KMS-11 (cell line): Measurements from ENCODE around the gene ARFGEF3.

ENCODE experiments used
- H2AFZ ChIP-seq: fragments of 200-600 bp; sonication (generic); 2 replicates; pipeline ENCODE4 v1.6.1; 2016; ENCODE audit warnings: antibody characterized with exemption, mixed run types, low read depth
- H3K27ac ChIP-seq: fragments of 200-600 bp; sonication (generic); 2 replicates; pipeline ENCODE4 v1.6.1; 2016; ENCODE audit warnings: mild to moderate bottlenecking, mixed run types
- H3K27me3 ChIP-seq: fragments of 200-600 bp; sonication (generic); 2 replicates; pipeline ENCODE4 v1.6.1; 2017; ENCODE audit warnings: mild to moderate bottlenecking, low read depth, mixed run types, moderate library complexity; ENCODE audit not compliant: insufficient read depth
- H3K36me3 ChIP-seq: fragments of 200-600 bp; sonication (generic); 2 replicates; pipeline ENCODE4 v1.6.1; 2017; ENCODE audit warnings: mild to moderate bottlenecking, mixed run types; ENCODE audit not compliant: insufficient read depth
- H3K4me1 ChIP-seq: fragments of 200-600 bp; sonication (generic); 2 replicates; pipeline ENCODE4 v1.6.1; 2016; ENCODE audit warnings: mild to moderate bottlenecking, low read depth, mixed run types; ENCODE audit not compliant: poor library complexity, severe bottlenecking
- H3K4me2 ChIP-seq: fragments of 200-600 bp; sonication (generic); 2 replicates; pipeline ENCODE4 v1.7.0; 2016; ENCODE audit warnings: mild to moderate bottlenecking, mixed run types
- H3K4me3 ChIP-seq: fragments of 200-600 bp; sonication (generic); IDR thresholded peaks from 2 replicates; pipeline ENCODE4 v1.6.1; 2017; ENCODE audit warnings: low read depth, low read length, mixed read lengths; ENCODE audit not compliant: insufficient read depth
- H3K79me2 ChIP-seq: fragments of 200-600 bp; sonication (generic); 2 replicates; pipeline ENCODE4 v1.6.1; 2016; ENCODE audit warnings: low read depth, mixed run types; ENCODE audit not compliant: insufficient read depth
- H3K9ac ChIP-seq: fragments of 200-600 bp; sonication (generic); 2 replicates; pipeline ENCODE4 v1.6.1; 2016; ENCODE audit warnings: mild to moderate bottlenecking, mixed run types
- H4K20me1 ChIP-seq: fragments of 200-600 bp; sonication (generic); 2 replicates; pipeline ENCODE4 v1.6.1; 2016; ENCODE audit warnings: mild to moderate bottlenecking, mixed run types; ENCODE audit not compliant: insufficient read depth
- CTCF ChIP-seq: fragments of 200-600 bp; sonication (generic); conservative IDR thresholded peaks from 2 replicates; pipeline ENCODE4 v1.6.1; 2017; ENCODE audit warnings: low read depth, mild to moderate bottlenecking, antibody characterized with exemption, low read length, moderate library complexity, mixed read lengths

The ARFGEF3 gene

GRCh38 chr6:138309695-138310094 is 148.0 kb downstream of the ARFGEF3 start:
- H3K27ac ChIP-seq = no peak overlapping the region
- no peak overlapping the region for H2AFZ ChIP-seq
- H3K36me3 ChIP-seq = no peaks in the 10 kb centered on the region
- no peak overlapping the region for H3K4me3 ChIP-seq
- H3K79me2 ChIP-seq = no peaks in the 10 kb centered on the region
- no peak overlapping the region for H3K9ac ChIP-seq
- no peaks in the 10 kb centered on the region for H4K20me1 ChIP-seq
- TF ChIP-seq CTCF = no peak
- H3K4me1 ChIP-seq = no peaks in the 10 kb centered on the region
- H3K4me2 ChIP-seq = no peak overlapping the region
- H3K27me3 ChIP-seq = no peaks in the 10 kb centered on the region

- TF ChIP-seq CTCF = no peak
- H3K36me3 ChIP-seq = no peaks in the 10 kb centered on the region
- no peak overlapping the region for H2AFZ ChIP-seq
- no peak overlapping the region for H3K4me2 ChIP-seq
- no peak overlapping the region for H3K27ac ChIP-seq
- H3K27me3 ChIP-seq = no peaks in the 10 kb centered on the region
- no peaks in the 10 kb centered on the region for H3K4me1 ChIP-seq
- no peak overlapping the region for H3K9ac ChIP-seq
- no peaks in the 10 kb centered on the region for H3K79me2 ChIP-seq
- H3K4me3 ChIP-seq = no peak overlapping the region
- no peaks in the 10 kb centered on the region for H4K20me1 ChIP-seq
These were observed 148.6 kb downstream of the ARFGEF3 start for GRCh38 chr6:138310294-138310693.

- Histone ChIP-seq H3K27ac (no peak overlapping the region), H2AFZ (no peak overlapping the region), H3K4me2 (no peak overlapping the region), H3K27me3 (no peaks in the 10 kb centered on the region), H3K36me3 (no peaks in the 10 kb centered on the region), H3K9ac (no peak overlapping the region), H3K4me1 (no peaks in the 10 kb centered on the region), H4K20me1 (no peaks in the 10 kb centered on the region), H3K79me2 (no peaks in the 10 kb centered on the region), H3K4me3 (no peak overlapping the region)
- no peak for TF ChIP-seq CTCF
These were observed 149.1 kb downstream of the ARFGEF3 start for GRCh38 chr6:138310821-138311220.

- Histone ChIP-seq H3K27ac (no peak overlapping the region), H3K4me2 (no peak overlapping the region), H3K27me3 (no peaks in the 10 kb centered on the region), H3K79me2 (no peaks in the 10 kb centered on the region), H3K9ac (no peak overlapping the region), H3K4me1 (no peaks in the 10 kb centered on the region), H3K4me3 (no peak overlapping the region), H4K20me1 (no peaks in the 10 kb centered on the region), H2AFZ (no peak overlapping the region), H3K36me3 (no peaks in the 10 kb centered on the region)
- TF ChIP-seq CTCF = no peak
These were observed 149.5 kb downstream of the ARFGEF3 start for GRCh38 chr6:138311268-138311667.
